Occipital lobe (tissue), 3 donors: Measurements from ENCODE around the gene XAB2. TPM values are rescaled to one million over a fixed set of nuclear protein-coding genes. Genes with fewer than 3 reads are reported as not detected.
"Not testable (repeated sequence)": the region's sequence is repeated elsewhere in the genome, so short reads cannot be mapped to it uniquely, and the experiment has no call there.

Experiments used
- DNase-seq: peaks from one replicate; lab custom pipeline; 2025; lab: John Stamatoyannopoulos, UW
- small RNA-seq: library from RNA; depleted of rRNA; stranded (forward); fragments of <200 nt; gene quantifications from one replicate; pipeline ENCODE3, GENCODE V24; 2014
- total RNA-seq: library from RNA; depleted of rRNA; stranded (reverse); fragments of >200 nt; gene quantifications from one replicate; pipeline ENCODE4 v1.2.3, GENCODE V29; 2014

The XAB2 gene
- total RNA-seq, 1 donor from 2014 or later, result 18.4 TPM

GRCh38 chr19:7579182-7579581, 50.2 kb downstream of the XAB2 start:
- no peak for DNase-seq

GRCh38 chr19:7578127-7578526, 51.2 kb downstream of the XAB2 start:
- DNase-seq, result no peak

DNA sequence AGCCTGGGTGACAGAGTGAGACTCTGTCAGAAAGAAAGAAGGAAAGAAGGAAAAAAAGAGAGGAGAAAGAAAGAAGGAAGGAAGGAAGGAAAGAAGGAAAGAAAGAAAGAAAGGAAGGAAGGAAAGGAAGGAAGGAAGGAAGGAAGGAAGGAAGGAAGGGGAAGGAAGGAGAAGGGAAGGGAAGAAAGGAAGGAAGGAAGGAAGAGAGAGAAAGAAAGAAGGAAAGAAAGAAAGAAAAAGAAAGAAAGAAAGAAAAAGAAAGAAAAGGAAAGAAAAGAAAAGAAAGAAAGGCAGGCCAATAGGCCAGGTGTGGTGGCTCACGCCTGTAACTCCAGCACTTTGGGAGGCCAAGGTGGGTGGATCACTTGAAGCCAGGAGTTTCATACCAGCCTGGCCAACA, 51.9 kb downstream of the XAB2 start:
- DNase-seq, result not testable (repeated sequence)

DNA sequence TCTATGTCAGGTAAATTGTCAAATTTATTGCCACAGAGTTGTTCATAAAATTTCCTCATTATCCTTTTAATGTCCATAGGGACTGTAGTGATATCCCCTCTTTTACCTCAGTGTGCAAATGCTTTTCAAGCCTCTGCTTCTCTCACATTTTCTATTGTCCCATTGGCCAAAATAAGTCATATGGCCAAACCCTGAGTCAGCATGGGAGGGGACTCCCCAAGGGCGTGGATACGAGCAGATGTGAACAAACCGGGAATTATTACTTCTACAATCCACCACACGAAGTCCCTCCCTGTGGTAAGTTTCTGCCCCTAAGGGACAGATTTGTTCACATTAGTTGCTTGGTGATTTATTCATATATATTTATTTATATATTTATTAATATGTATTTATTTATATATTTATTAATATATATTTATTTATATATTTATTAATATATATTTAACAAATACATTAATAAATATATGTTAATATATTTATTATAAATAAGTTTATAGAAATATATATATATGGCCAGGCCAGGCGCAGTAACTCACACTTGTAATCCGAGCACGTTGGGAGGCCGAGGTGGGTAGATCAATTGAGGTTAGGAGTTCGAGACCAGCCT, 53.8 kb downstream of the XAB2 start:
- DNase-seq, result no peak

GRCh38 chr19:7570761-7571160, 58.6 kb downstream of the XAB2 start:
- no peak for DNase-seq

Small RNAs within 50 kb of the gene (small RNA-seq; reads per million reads assigned to genes)
- gene MIR6792, result not detected

Other genes with a start within 250 kb of the XAB2 start
- 0.94 TPM for gene PEX11G, start 140.5 kb downstream of the XAB2 start, total RNA-seq
- gene ZNF358, start 113.4 kb downstream of the XAB2 start, total RNA-seq, result 9.0 TPM
- 9.8 TPM for gene MCOLN1, start 106.9 kb downstream of the XAB2 start, total RNA-seq
- 49.0 TPM for gene PNPLA6, start 93.8 kb downstream of the XAB2 start, total RNA-seq
- gene CAMSAP3, start 33.7 kb downstream of the XAB2 start, total RNA-seq, result 17.0 TPM
- gene PET100, start 248 bp upstream of the XAB2 start, total RNA-seq, result 14.7 TPM
- gene PCP2, start 4.2 kb upstream of the XAB2 start, total RNA-seq, result not detected
- gene STXBP2, start 7.6 kb upstream of the XAB2 start, total RNA-seq, result 3.0 TPM
- gene RETN, start 39.5 kb upstream of the XAB2 start, total RNA-seq, result 0.94 TPM
- gene MCEMP1, start 47.5 kb upstream of the XAB2 start, total RNA-seq, result 0.78 TPM
- 16.7 TPM for gene TRAPPC5, start 51.3 kb upstream of the XAB2 start, total RNA-seq
- gene FCER2, start 72.6 kb upstream of the XAB2 start, total RNA-seq, result not detected
- gene CLEC4G, start 102.6 kb upstream of the XAB2 start, total RNA-seq, result 0.31 TPM
- gene CD209, start 118.0 kb upstream of the XAB2 start, total RNA-seq, result 0.47 TPM
- not detected for gene CLEC4M, start 133.7 kb upstream of the XAB2 start, total RNA-seq
- gene EVI5L, start 200.7 kb upstream of the XAB2 start, total RNA-seq, result 44.5 TPM
- gene PRR36, start 244.8 kb upstream of the XAB2 start, total RNA-seq, result 4.1 TPM